Islet precursor cell (in vitro differentiated cells): ENCODE measurements around the gene TNNT3.
"Not testable (repeated sequence)": the region's sequence is repeated elsewhere in the genome, so short reads cannot be mapped to it uniquely, and the experiment has no call there.

Experiments
- DNase-seq: peaks from one replicate; pipeline ENCODE4 v3.0.0-alpha.2; 2018

Gene TNNT3

DNA sequence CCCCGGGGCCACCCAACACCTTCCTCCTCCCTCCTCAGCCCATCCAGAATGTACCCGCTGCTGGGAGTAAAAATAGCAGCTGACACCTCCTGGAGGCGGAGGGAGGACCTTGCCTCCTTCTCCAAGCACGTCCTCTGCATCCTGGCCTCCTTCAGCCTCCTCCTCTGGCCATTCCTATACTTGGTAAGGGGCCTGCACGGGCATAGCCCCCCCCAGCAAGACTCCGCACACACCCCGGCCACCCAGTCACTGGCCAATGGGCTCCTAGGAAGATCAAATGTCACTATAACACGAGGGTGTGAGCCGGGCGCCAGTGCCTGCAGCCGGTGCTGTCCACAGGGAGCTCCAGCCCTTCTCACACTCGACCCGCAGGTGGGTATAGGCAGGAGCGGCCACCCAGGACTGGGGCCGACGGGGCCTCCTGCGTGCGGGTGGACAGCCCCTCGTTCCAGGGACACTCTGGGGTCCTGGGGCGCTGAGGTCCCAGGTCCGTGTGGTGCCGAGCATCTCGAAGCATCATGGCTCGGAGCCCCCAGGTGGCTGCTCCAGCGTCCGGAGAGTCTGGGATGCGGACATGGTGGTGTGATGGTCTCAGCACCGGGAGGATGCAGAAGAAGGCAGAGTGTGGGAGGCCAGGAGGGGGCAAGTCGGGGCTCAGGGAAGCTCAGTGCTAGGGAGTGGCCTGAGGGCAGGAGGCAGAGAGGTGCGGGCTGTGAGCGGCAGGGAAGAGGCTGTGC, at the start of gene TNNT3:
TNNT3 (plus strand) TSS at position 313 of the 737 bp plus-strand sequence. CDS start 3,172 bp downstream, outside the sequence.
- DNase-seq: peak; percentile 53

DNA sequence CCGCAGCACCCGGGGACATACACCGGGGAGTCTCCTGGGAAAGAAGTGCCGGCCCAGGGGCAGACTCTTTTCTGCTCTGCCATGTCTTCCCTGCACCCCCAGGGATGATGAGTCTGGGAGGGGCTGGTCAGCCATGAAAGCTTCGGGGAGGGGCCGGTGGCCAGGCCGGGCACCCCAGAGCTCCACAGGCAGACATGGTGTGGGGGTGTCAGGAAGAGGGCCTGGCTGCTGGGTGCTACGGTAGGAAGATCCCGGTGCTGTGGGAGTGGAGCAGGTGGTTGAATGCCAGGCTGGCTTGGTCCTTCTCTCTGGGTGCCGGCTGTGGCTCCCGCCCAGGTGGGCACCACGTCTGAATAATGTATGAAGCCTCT, 49.2 kb upstream of the TNNT3 start:
- DNase-seq: no peak

DNA sequence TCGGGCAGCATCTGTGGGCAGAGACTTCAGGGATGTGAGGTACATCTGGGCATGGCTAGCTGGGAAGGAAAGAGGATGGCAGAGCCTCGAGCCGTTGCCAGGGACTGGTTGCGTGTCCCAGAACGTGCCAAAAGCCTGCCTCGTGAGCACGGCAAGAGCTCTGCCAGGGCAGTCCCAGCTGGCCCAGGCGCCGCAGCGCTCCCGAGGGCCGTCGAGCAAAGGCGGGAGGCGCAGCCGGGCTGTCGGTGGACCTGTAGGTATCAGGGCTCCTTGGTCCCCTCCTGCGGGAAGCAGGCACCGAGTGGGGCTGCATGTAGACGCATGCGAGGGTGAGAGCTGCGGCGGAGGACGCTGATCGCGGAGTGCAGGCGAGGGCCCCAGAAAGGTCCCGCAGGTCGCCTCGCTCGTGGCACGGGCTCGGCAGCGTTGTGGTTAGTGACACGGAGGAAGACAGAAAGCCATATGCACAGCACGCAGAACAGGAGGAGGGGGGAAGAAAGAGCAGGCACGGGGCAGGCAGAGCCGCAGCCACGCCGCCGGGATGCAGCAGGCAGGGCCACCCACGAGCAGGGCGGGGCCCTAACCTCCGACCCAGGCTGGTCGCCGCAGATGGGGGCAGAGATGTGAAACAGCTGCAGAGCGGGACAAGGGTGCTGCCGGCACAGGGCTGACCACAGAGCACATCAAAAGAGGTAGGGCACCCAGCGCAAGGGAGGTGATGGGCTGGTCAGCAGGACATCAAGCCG, 48.6 kb upstream of the TNNT3 start:
- no peak for DNase-seq

DNA sequence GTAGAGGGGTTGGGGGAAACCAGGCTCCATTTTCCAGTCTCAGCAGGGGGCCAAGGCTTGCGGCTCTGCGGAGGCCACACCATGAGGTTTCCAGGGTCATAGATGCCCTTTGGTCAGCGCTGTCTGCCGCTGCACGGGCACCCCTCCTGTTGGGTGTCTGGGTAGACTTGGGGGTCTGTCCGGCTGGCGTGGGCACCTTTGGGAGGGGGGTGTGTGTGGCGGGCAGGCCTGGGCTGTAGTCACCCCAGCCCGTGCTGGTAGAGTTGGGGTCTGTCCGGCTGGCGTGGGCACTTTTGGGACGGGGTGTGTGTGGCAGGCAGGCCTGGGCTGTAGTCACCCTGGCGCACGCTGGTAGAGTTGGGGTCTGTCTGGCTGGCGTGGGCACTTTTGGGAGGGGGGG, 48.0 kb upstream of the TNNT3 start:
- no peak for DNase-seq

DNA sequence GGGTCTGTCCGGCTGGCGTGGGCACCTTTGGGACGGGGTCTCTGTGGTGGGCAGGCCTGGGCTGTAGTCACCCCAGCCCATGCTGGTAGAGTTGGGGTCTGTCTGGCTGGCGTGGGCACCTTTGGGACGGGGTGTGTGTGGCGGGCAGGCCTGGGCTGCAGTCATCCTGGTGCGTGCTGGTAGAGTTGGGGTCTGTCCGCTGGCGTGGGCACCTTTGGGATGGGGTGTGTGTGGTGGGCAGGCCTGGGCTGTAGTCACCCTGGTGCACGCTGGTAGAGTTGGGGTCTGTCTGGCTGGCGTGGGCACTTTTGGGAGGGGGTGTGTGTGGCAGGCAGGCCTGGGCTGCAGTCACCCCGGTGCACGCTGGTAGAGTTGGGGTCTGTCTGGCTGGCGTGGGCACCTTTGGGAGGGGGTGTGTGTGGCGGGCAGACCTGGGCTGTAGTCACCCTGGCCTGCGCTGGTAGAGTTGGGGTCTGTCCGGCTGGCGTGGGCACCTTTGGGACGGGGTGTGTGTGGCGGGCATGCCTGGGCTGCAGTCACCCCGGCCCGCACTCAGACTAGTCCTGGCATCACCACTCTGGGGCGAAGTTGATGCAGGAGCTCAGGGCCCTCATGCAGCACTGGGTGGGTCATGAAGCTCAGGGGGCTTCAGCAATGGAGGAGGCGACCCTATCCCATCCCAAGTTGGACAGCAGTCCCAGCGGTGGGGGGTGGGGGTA, 47.1 kb upstream of the TNNT3 start:
- DNase-seq: no peak

DNA sequence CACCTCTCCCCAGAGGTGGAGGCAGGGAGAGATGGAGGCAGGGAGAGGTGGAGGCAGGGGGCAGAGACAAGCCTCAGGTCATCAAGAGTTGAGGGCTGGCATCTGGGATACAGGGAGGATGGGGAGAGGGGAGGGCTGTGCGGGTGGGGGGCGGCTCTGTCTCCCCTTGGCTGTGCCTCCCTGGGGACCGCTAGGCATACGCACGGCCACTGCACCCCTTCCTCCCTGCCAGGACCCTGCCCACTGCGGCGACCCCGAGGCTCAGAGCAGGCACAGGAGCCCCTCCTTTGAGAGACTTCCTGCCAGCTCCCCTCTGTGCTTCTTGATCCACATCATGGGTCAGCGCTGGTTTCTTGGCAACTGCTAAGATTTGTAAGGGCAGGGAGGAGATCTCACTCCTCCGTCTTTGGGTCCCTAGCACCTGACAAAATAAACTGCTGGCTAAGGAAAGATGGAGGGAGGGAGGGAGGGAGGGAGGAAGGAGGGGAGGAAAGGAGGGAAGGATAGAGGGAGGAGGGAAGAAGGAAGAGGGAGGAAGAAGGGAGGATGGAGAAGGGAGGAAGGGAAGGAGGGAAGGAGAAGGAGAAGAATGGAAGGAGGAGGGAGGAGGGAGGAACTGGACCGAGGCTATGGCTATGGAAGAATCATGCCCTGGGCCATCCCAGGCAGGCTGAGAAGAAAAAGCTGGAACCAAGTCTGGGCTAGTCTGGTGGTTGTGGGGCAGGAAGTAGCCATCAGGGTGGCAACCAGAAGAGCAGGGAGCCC, 46.3 kb upstream of the TNNT3 start:
- no peak for DNase-seq

DNA sequence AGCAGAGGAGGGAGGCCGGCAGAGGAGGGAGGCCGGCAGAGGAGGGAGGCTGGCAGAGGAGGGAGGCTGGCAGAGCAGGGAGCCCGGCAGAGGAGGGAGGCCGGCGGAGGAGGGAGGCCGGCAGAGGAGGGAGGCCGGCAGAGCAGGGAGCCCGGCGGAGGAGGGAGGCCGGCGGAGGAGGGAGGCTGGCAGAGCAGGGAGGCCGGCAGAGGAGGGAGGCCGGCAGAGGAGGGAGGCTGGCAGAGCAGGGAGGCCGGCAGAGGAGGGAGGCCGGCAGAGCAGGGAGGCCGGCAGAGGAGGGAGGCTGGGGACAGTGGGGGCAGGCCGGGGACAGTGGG, 45.7 kb upstream of the TNNT3 start:
- not testable (repeated sequence) for DNase-seq

DNA sequence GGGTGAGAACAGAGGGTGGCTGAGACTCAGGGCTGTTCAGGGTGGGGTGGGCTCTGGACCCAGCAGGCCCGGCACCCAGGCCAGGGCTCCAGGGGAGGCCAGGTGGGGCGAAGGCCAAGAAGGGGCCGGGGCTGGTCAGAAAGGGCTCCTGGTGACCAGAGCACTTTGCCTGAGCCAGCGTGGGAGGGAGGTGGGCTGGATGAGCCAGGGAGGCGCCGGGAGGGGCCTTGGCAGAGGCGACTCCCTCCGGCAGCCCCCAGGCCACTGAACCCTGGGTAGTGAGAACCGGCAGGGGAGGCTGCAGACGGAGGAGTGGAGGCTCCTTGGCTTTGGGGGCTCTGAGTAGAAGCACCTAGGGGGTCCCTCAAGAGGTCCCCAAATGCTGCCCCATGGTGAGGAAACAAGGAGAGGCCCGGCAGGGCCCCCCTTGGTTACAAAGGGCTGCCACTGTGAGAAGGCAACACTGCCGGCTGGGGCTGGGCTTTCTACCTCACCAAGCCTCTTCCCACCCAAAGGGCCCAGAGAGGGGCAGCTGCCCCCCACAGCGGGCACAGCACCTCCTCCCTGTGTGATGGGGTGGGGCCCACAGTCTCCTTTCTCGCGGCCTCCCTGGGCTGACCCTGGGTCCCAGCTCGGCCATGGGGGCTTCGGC, 44.9 kb upstream of the TNNT3 start:
- not testable (repeated sequence) for DNase-seq

DNA sequence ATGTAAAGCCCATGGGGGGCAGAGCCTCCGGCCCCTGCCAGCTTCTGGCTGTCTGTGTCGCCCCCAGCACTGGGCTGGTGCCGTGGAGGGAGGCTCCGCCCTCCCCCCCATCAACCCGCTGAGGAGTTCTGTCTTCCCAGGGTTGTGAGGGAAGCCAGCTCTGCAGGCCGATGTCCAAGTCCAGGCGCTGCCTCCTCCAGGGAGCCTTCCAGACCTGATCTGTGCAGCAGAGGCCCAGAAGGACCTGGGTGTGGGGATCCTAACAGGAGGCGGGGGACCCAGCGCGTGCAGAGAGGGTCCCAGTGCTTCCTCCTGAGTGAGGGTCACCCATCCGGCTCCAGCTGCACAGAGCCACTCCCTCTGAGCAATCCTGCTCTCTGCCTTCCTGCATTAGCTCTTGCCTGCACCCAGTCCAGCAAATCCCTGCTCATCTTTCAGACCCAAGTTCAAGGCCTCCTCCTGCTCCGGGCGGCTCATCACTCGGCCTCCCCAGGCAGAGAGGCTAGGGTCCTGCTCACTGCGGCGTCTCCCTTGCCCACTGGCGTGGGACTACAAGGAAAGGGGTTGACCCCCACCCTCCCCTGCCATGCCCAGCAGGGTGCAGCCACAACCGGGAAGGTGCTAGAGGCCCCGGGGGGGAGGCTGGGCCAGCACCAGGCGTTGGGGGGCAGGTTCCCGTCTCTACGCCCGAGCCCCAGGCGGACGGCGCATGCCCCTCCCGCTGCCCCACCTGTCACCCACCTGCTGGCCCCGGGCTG, 44.2 kb upstream of the TNNT3 start:
- no peak for DNase-seq

DNA sequence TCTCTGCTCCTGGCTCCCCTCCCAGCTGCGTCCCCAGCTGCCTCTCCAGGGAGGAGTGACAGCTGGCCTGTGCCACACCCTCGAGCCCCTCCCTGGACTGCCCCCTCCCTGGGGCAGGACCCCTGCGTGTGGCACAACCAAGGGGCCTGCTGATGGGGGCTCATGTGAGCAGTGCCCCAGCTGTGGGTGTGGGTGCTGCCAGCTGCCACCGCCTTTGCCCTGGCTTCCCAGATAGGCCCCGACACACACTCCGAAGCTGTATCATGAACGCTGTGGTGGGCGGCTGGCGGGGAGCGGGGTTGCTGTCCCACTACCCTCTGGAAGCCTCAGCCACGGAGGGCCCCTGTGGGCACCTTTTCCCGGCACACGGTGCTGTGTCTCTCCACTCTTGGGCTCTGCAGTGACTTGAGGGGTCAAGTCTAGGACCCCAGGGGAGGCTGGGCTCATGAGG, 43.6 kb upstream of the TNNT3 start:
- DNase-seq: not testable (repeated sequence)

DNA sequence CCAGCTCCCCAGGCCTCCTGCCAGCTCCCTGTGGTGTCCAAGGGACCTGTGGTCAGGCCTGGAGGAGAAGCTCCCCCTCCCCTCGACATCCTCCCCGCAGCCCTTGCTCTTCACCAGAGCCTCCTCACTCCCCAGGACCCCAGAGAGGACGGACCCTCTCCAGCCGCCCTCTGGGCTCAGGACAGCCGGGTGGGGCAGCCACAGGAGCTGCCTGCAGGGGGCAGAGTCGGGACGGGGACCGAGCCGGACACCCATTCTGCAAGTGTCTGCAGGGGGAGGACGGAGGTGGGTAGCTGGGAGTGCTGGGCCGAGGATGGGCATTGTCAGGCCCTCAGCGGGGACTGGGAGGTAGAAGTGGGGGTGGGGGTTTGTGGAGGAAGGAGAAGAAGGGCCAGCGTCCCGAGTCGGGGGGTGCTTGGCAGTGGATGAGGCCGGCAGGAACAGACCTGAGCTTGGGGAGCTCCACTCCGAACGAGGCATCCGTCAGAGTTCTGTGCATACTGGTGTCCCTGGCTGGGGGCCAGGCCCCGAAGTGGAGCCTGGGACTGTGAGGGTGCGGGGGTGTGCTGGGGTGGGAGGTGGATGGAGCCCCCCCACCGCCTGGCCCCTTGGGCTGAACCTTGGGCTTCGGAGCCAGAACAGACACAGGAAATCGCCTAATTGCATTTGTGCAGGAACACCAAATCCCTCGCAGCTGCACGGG, 43.0 kb upstream of the TNNT3 start:
- DNase-seq: peak; percentile 82

DNA sequence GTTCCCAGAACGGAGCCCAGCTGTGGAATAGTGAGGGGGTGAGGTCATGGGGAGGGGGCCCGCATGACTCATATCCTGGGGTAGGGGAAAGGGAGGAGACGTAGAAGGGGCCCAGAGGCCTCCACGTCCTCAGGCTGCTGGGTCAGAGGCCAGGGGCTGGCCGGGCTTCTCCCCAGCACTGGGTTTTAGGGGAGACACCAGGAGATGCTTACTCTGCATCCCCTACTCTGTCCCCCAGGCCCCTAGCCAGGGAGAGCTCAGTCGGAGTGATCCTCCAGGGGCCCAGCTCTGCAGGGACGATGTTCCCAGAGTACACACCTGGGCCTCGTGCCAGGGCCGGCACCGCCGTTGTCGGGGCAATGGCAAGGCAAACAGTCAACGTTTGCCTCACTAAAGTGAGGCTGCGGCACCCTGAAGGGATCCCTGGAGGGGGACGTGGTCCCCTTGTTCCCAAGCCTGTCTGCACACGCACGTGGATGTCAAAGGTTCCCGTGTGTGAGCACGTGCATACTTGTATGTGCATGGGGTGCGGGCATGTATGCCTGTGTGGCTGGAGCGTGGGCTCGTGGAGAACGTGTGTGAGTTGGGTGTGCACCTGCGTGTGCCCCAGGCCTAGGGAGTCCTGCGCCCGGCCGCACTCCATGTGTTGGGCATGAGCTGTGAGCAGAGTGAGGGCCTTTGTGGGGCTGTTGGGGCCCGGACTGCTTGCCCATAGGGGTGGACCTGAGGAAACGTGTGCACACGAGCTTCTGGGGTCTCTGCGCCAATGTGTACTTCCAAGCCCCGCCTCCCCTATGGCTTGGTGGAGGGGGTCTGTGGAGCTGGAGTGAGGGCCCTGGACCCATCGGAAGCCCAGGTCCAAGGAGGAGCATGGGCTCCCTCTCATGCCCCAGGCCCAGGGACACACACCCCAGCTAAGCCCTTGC, 42.0 kb upstream of the TNNT3 start:
- DNase-seq: no peak

DNA sequence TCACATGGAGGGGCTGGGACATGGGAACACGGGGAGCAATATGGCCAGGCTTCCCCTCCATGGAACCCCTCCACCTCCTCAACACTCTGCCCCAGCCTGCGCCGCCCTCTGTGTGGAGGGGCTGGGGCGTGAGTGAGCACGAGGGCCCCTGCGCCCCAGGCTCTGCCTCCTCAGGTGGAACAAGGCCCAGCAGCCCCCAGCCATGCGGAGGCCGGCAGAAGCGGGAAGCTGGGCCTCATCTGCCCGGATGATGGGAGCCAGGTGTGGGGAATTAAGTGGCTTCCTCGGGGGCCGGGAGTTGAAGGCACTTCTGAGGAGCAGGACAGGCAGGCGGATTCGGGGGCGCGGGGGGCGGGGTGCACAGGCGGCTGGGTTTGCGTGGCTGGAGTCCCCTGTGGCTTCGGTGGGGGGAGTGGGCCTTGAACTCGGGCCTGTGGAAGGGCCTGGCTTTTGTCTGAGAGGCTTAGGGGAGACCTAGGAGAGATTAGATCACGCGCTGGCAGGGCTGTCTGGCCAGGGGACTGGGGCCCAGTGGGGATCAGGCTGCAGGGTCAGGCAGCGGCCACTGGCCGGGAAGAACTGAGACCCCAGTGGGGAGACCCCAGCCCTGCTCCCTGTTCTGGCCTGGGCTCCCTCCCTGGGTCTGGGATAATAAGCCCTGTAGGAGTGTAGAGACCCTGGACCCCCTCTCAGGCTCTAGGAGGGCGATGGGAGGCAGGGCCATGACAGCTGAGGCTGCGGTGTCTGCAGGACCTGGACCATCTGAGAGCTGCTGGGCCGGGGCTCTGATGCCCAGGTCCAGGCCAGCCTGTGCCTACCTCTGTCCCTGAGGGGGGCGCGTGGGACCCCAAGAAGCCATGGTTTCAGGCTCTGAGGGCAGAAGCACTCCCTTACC, 41.1 kb upstream of the TNNT3 start:
- DNase-seq: no peak

DNA sequence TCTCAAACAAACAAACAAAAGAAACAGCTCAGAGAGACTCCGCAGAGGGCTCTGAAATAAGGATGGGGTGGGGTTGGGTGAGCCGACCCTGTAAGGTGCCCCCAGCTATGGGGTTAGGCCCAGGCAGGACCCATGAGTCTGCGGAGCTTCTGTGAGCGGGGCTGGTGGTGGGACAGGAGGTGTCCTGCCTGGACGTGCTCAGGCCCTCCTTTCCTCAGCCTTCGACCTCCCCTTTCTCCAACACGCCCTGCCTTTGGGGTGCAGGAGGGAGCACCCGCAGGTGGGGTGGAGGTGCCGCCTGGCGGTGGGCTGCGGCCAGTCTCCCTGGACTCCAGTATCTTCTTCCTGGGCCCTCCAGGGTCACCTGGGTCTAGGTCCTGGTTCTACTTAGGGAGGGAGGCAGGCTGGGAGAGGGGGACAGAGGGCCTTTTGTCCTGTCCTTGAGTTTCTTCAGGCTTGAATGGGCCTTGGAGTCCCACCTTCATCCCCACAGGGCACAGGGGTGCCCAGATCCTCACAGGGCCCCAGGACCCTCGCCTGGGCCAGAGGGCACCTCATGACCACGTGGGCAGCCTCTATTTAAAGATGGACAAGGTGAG, 40.1 kb upstream of the TNNT3 start:
- no peak for DNase-seq

DNA sequence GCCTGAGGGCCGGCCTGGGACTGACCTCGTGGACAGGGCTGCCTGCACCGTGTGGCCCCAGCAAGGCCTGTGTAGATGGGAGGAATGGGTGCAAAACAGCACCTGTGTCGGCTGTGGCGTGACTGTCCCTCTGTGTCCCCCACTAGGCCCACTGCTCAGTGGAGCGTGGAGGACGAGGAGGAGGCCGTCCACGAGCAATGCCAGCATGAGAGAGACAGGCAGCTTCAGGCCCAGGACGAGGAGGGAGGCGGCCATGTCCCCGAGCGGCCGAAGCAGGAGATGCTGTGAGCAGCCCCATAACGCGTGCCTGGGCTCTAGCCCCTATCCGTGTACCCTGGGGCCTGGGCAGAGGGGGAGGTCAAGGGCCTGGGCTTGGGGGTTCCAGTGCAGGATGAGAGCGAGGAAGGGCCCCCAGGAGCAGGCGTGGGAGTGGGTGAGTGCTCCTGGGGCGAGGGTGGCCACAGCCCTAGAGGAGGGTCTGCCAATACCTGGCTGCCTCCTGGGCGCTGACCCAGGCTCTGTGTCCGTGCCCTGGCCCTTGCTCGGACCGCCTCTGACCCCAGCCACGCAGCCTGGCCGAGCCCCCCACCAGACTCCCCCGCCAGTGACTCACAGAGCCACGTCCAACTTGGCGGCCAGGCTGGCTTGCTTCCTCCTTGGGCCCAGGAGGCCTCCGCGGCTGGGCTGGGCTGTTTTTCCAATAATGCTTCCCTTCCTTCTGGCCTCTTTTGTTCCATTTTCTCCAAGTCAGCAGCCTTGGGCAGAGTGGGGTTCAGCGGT, 39.4 kb upstream of the TNNT3 start:
- no peak for DNase-seq

DNA sequence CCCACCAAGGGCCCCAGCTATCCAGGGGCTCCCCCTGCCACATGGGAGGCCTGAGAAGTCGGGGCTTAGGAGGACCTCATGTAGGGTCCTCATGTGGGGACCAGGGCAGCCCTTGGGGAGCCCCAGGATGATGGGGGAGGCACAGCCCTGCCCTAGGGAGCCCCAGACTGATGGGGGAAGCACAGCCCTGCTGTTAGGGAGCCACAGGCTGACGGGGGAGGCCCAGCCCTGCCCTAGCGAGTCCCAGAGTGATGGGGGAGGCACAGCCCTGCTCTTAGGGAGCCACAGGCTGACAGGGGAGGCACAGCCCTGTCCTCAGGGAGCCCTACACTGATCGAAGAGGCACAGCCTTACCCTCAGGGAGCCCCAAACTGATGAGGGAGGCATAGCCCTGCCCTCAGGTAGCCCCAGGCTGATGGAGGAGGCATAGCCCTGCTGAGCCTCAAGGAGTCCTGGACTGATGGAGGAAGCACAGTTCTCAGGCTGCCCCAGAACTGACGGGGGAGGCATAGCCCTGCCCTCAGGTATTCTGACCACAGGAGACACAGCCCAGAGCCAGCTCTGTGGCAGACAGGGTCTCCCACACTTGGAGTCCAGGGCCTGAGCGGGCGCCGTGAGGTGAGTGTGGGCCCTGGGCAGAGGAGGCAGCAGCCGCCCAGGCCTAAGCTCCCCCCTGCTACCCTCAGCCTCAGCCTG, 38.6 kb upstream of the TNNT3 start:
- DNase-seq: no peak
